GM21619 (cell line): ENCODE measurements around the gene ZMIZ1.

Experiments
- ATAC-seq: cut with Tn5 transposase; IDR thresholded peaks from one replicate; pipeline ENCODE4 v1.9.1; 2021; ENCODE audit not compliant: unreplicated experiment

ZMIZ1 gene

GRCh38 chr10:79116368-79116767, 47.6 kb downstream of the ZMIZ1 start:
- ATAC-seq, result peak; percentile 31

GRCh38 chr10:79116801-79117723, 48.3 kb downstream of the ZMIZ1 start:
- ATAC-seq, result peak; percentile 82

- no peak for ATAC-seq
These were observed 49.8 kb downstream of the ZMIZ1 start for GRCh38 chr10:79118286-79119202.

GRCh38 chr10:79119306-79119705, 50.5 kb downstream of the ZMIZ1 start:
- ATAC-seq, result no peak

GRCh38 chr10:79123547-79123963, 54.8 kb downstream of the ZMIZ1 start:
- no peak for ATAC-seq

GRCh38 chr10:79124066-79124465, 55.3 kb downstream of the ZMIZ1 start:
- no peak for ATAC-seq

GRCh38 chr10:79125092-79125491, 56.3 kb downstream of the ZMIZ1 start:
- ATAC-seq, result no peak

- ATAC-seq, result no peak
These were observed 57.8 kb downstream of the ZMIZ1 start for GRCh38 chr10:79126351-79127080.

- ATAC-seq, result no peak
These were observed 58.6 kb downstream of the ZMIZ1 start for GRCh38 chr10:79127151-79127961.

GRCh38 chr10:79128241-79128922, 59.6 kb downstream of the ZMIZ1 start:
- ATAC-seq, result no peak

GRCh38 chr10:79128923-79129305, 60.1 kb downstream of the ZMIZ1 start:
- ATAC-seq, result no peak

GRCh38 chr10:79129361-79129997, 60.7 kb downstream of the ZMIZ1 start:
- ATAC-seq, result no peak

GRCh38 chr10:79130255-79130654, 61.5 kb downstream of the ZMIZ1 start:
- no peak for ATAC-seq

GRCh38 chr10:79130846-79131245, 62.1 kb downstream of the ZMIZ1 start:
- ATAC-seq, result no peak

GRCh38 chr10:79131836-79132631, 63.3 kb downstream of the ZMIZ1 start:
- no peak for ATAC-seq

GRCh38 chr10:79132681-79133381, 64.1 kb downstream of the ZMIZ1 start:
- ATAC-seq, result no peak

- ATAC-seq, result no peak
These were observed 64.7 kb downstream of the ZMIZ1 start for GRCh38 chr10:79133416-79133815.

- ATAC-seq, result no peak
These were observed 67.0 kb downstream of the ZMIZ1 start for GRCh38 chr10:79135790-79136189.
